Lung (tissue), 12 donors: ENCODE measurements around the gene SDE2. TPM values are rescaled to one million over a fixed set of nuclear protein-coding genes. Genes with fewer than 3 reads are reported as not detected.

Experiments
- ATAC-seq: fragments of 200-7000 bp; cut with Tn5 transposase; one replicate; pipeline ENCODE4 v1.9.1; 2020; ENCODE audit warnings: moderate number of reproducible peaks; ENCODE audit not compliant: insufficient read depth, low FRiP score
- DNase-seq, 3 donors: peaks; one replicate each; pipeline ENCODE4 v3.0.0-alpha.2; 2013 to 2017
- H3K27ac ChIP-seq, 2 donors: one replicate each; pipeline ENCODE4 v1.5.1; 2013; ENCODE audit warnings: mild to moderate bottlenecking in 2 of 2, moderate library complexity in 2 of 2, control low read depth in 1 of 2, inconsistent platforms in 1 of 2, low read depth in 1 of 2, low read length in 1 of 2
- H3K27me3 ChIP-seq, 3 donors: one replicate each; pipeline ENCODE4 v1.5.1; 2013; ENCODE audit warnings: low read length in 2 of 3; ENCODE audit not compliant: control insufficient read depth in 3 of 3, insufficient read depth in 3 of 3
- H3K36me3 ChIP-seq, 4 donors: one replicate each; pipeline ENCODE4 v1.5.1; 2013; ENCODE audit warnings: low read length in 4 of 4, mild to moderate bottlenecking in 1 of 4, moderate library complexity in 1 of 4; ENCODE audit not compliant: control insufficient read depth in 4 of 4, insufficient read depth in 4 of 4
- H3K4me1 ChIP-seq, 5 donors: one replicate each; pipeline ENCODE4 v1.5.1; 2013; ENCODE audit warnings: low read length in 5 of 5, mild to moderate bottlenecking in 2 of 5, moderate library complexity in 1 of 5; ENCODE audit not compliant: control insufficient read depth in 5 of 5, insufficient read depth in 5 of 5
- H3K4me3 ChIP-seq: one replicate; pipeline ENCODE4 v1.5.1; 2013; ENCODE audit warnings: mild to moderate bottlenecking, control low read depth, moderate library complexity
- H3K9ac ChIP-seq, 2 donors: one replicate each; pipeline ENCODE4 v1.5.1; 2013; ENCODE audit warnings: low read length in 2 of 2, control low read depth in 1 of 2; ENCODE audit not compliant: insufficient read depth in 1 of 2
- H3K9me3 ChIP-seq, 4 donors: one replicate each; pipeline ENCODE4 v1.5.1; 2013; ENCODE audit warnings: low read length in 3 of 4, mild to moderate bottlenecking in 1 of 4, moderate library complexity in 1 of 4; ENCODE audit not compliant: control insufficient read depth in 4 of 4, insufficient read depth in 3 of 4
- CTCF ChIP-seq: IDR thresholded peaks from 2 replicates; pipeline ENCODE4 v1.5.1; 2012; ENCODE audit warnings: mild to moderate bottlenecking; ENCODE audit errors: control extremely low read depth, extremely low read depth
- WGBS, 2 donors: extraction: QIAGEN DNeasy Blood & Tissue Kit; methylation state at CpG; one replicate each; pipeline ENCODE4 v1.1.7; 2013; 5-methylcytosine and 5-hydroxymethylcytosine counted together
- polyA plus RNA-seq, 2 donors: library from polyadenylated mRNA; stranded (reverse); fragments of 200-250 nt; gene quantifications; one replicate each; pipeline ENCODE4 v1.2.1, GENCODE V29; 2013
- total RNA-seq, 2 donors: library from RNA; depleted of rRNA in 1 of 2; stranded (reverse); fragments of >200 nt in 1 of 2; gene quantifications; one replicate each; pipeline ENCODE4 v1.2.1, GENCODE V29; 2014 to 2021
- donor health status: control.
- donor health status: control.
- donor health status: Bipolar disorder and iron deficiency.
- donor health status: healthy.
- donor health status: DM: yes; HTN: yes; CAD: no.

The SDE2 gene
- total and polyA plus RNA-seq, 4 donors, result 6.7 to 35.5 (median 15.2) TPM

- Histone ChIP-seq H3K4me3 (no peak overlapping the region), H3K4me1 (no peaks in the 10 kb centered on the region), H3K27ac (no peak overlapping the region), H3K9ac (no peak overlapping the region), H3K36me3 (peaks cover 21 to 44% (median 32%) of the 10 kb centered on the region in 4 donors), H3K27me3 (no peaks in the 10 kb centered on the region), H3K9me3 (no peaks in the 10 kb centered on the region)
- 99 to 100% methylated on average over 3 of the region's 3 CpGs for WGBS, 2 donors
- no peak for TF ChIP-seq CTCF
- DNase-seq (no peak), ATAC-seq (no peak)
These were observed 17.4 kb downstream of the SDE2 start for GRCh38 chr1:225981714-225982113.

- H3K27me3 ChIP-seq, result no peaks in the 10 kb centered on the region
- no peak overlapping the region for H3K4me3 ChIP-seq
- DNase-seq, result no peak
- ATAC-seq, result no peak
- no peak overlapping the region for H3K9ac ChIP-seq
- TF ChIP-seq CTCF, result no peak
- H3K4me1 ChIP-seq, result no peaks in the 10 kb centered on the region
- WGBS, 2 donors, result 47 to 74% methylated on average over 5 of the region's 5 CpGs
- H3K36me3 ChIP-seq, result peaks cover 12 to 35% (median 30%) of the 10 kb centered on the region in 4 donors
- H3K27ac ChIP-seq, result no peak overlapping the region
- no peaks in the 10 kb centered on the region for H3K9me3 ChIP-seq
These were observed 18.9 kb downstream of the SDE2 start for GRCh38 chr1:225980005-225980836.

GRCh38 chr1:225979421-225979820 lies 19.7 kb downstream of the SDE2 start:
- TF ChIP-seq CTCF, result no peak
- ATAC-seq (no peak), DNase-seq (no peak)
- Histone ChIP-seq H3K27ac (no peak overlapping the region), H3K4me1 (no peaks in the 10 kb centered on the region), H3K27me3 (no peaks in the 10 kb centered on the region), H3K36me3 (peaks cover 10 to 35% (median 30%) of the 10 kb centered on the region in 4 donors), H3K9ac (no peak overlapping the region), H3K4me3 (no peak overlapping the region), H3K9me3 (no peaks in the 10 kb centered on the region)
- 100% methylated on average over 1 of the region's 1 CpG for WGBS, 2 donors
